Activated T-helper 1 cell treated with anti-CD3 and anti-CD28 coated beads, Interleukin-12 subunit alpha, Interleukin-12 subunit beta, Interleukin-2, Interleukin-4 antibody, amounts not matched to agents 30 ng/mL and 10 ng/mL and 1 ng/mL, durations not matched to agents 14 hours and 24 hours and 36 hours (primary cell): Measurements from ENCODE around the gene HEPACAM. TPM values are rescaled to one million over a fixed set of nuclear protein-coding genes. Genes with fewer than 3 reads are reported as not detected.

Experiments
- DNase-seq: peaks from one replicate; pipeline ENCODE4 v3.0.0; 2021; ENCODE audit warnings: low spot score
- H3K27ac Mint-ChIP-seq: one replicate; pipeline ENCODE4 v1.8.0; 2021; ENCODE audit warnings: mild to moderate bottlenecking, mixed read lengths
- H3K27me3 Mint-ChIP-seq: one replicate; pipeline ENCODE4 v1.8.0; 2022; ENCODE audit warnings: mild to moderate bottlenecking, moderate library complexity, mixed read lengths; ENCODE audit not compliant: insufficient read depth
- H3K36me3 Mint-ChIP-seq: one replicate; pipeline ENCODE4 v1.8.0; 2021; ENCODE audit warnings: low read depth, mixed read lengths
- H3K4me1 Mint-ChIP-seq: one replicate; pipeline ENCODE4 v1.8.0; 2021; ENCODE audit warnings: low read depth, mixed read lengths
- H3K4me3 Mint-ChIP-seq: one replicate; pipeline ENCODE4 v1.8.0; 2021; ENCODE audit warnings: mild to moderate bottlenecking, moderate library complexity, mixed read lengths
- H3K9me3 Mint-ChIP-seq: one replicate; pipeline ENCODE4 v1.8.0; 2021; ENCODE audit warnings: mixed read lengths
- intact Hi-C: fragments of 100-400 bp; cut with micrococcal nuclease; formaldehyde crosslinking; loops from one replicate; pipeline ENCODE4 v1.15.1; 2024
- total RNA-seq: library from RNA; stranded (reverse); gene quantifications from 2 replicates; pipeline ENCODE4 v1.2.3, GENCODE V29; 2022

Gene HEPACAM
- total RNA-seq, 1 donor from 2014 or later, result not detected

- intact Hi-C loops, result no loop called here
- no peak overlapping the region for H3K27ac Mint-ChIP-seq
- DNase-seq, result no peak
- H3K9me3 Mint-ChIP-seq, result no peaks in the 10 kb centered on the region
- H3K4me3 Mint-ChIP-seq, result no peak overlapping the region
- no peaks in the 10 kb centered on the region for H3K36me3 Mint-ChIP-seq
- peaks cover 8% of the 10 kb centered on the region for H3K27me3 Mint-ChIP-seq
- no peaks in the 10 kb centered on the region for H3K4me1 Mint-ChIP-seq
Observed at GRCh38 chr11:124884869-124885479, 50.9 kb downstream of the HEPACAM start.

- intact Hi-C loops, result no loop called here
- no peaks in the 10 kb centered on the region for H3K4me1 Mint-ChIP-seq
- no peaks in the 10 kb centered on the region for H3K9me3 Mint-ChIP-seq
- H3K27ac Mint-ChIP-seq, result no peak overlapping the region
- H3K4me3 Mint-ChIP-seq, result no peak overlapping the region
- H3K36me3 Mint-ChIP-seq, result no peaks in the 10 kb centered on the region
- H3K27me3 Mint-ChIP-seq, result peaks cover 9% of the 10 kb centered on the region
- no peak for DNase-seq
Observed at GRCh38 chr11:124884340-124884739, 51.5 kb downstream of the HEPACAM start.

- Mint-ChIP-seq H3K27ac (no peak overlapping the region), H3K9me3 (no peaks in the 10 kb centered on the region), H3K4me3 (no peak overlapping the region), H3K36me3 (no peaks in the 10 kb centered on the region), H3K4me1 (peaks cover 1% of the 10 kb centered on the region), H3K27me3 (peaks cover 9% of the 10 kb centered on the region)
- intact Hi-C loops, result no loop called here
- DNase-seq, result no peak
Observed at GRCh38 chr11:124882339-124883071, 53.3 kb downstream of the HEPACAM start.

GRCh38 chr11:124880958-124881357 is 54.9 kb downstream of the HEPACAM start:
- intact Hi-C loops, result no loop called here
- Mint-ChIP-seq H3K9me3 (no peaks in the 10 kb centered on the region), H3K4me3 (no peak overlapping the region), H3K4me1 (peaks cover 12% of the 10 kb centered on the region), H3K27ac (no peak overlapping the region), H3K27me3 (peaks cover 9% of the 10 kb centered on the region), H3K36me3 (no peaks in the 10 kb centered on the region)
- no peak for DNase-seq

- H3K36me3 Mint-ChIP-seq, result no peaks in the 10 kb centered on the region
- DNase-seq, result no peak
- H3K4me3 Mint-ChIP-seq, result no peak overlapping the region
- no peak overlapping the region for H3K27ac Mint-ChIP-seq
- H3K4me1 Mint-ChIP-seq, result peaks cover 12% of the 10 kb centered on the region
- peaks cover 13% of the 10 kb centered on the region for H3K27me3 Mint-ChIP-seq
- intact Hi-C loops, result no loop called here
- H3K9me3 Mint-ChIP-seq, result no peaks in the 10 kb centered on the region
Observed at GRCh38 chr11:124880290-124880611, 55.6 kb downstream of the HEPACAM start.

GRCh38 chr11:124879493-124880289 is 56.2 kb downstream of the HEPACAM start:
- H3K4me1 Mint-ChIP-seq, result peaks cover 12% of the 10 kb centered on the region
- H3K9me3 Mint-ChIP-seq, result no peaks in the 10 kb centered on the region
- peaks cover 18% of the 10 kb centered on the region for H3K27me3 Mint-ChIP-seq
- no peak overlapping the region for H3K4me3 Mint-ChIP-seq
- no peak for DNase-seq
- intact Hi-C loops, result loop anchor here (10.0 kb wide), 1 partner anchor 265 kb away; no protein-coding TSS in a partner anchor
- no peaks in the 10 kb centered on the region for H3K36me3 Mint-ChIP-seq
- H3K27ac Mint-ChIP-seq, result no peak overlapping the region

- Mint-ChIP-seq H3K27me3 (peaks cover 26% of the 10 kb centered on the region), H3K4me3 (no peak overlapping the region), H3K9me3 (no peaks in the 10 kb centered on the region), H3K4me1 (peaks cover 12% of the 10 kb centered on the region), H3K36me3 (no peaks in the 10 kb centered on the region), H3K27ac (no peak overlapping the region)
- DNase-seq, result no peak
- intact Hi-C loops, result loop anchor here (10.0 kb wide), 1 partner anchor 266 kb away; no protein-coding TSS in a partner anchor
Observed at GRCh38 chr11:124878759-124879492, 56.9 kb downstream of the HEPACAM start.

- peak overlapping the region; percentile 81 for H3K4me3 Mint-ChIP-seq
- intact Hi-C loops, result loop anchor here (2.0 to 10.0 kb wide), 2 partner anchors 77 to 267 kb away; partner anchors contain the start of gene MSANTD2
- H3K27me3 Mint-ChIP-seq, result peaks cover 34% of the 10 kb centered on the region
- peaks cover 12% of the 10 kb centered on the region for H3K4me1 Mint-ChIP-seq
- no peaks in the 10 kb centered on the region for H3K9me3 Mint-ChIP-seq
- H3K36me3 Mint-ChIP-seq, result no peaks in the 10 kb centered on the region
- no peak for DNase-seq
- H3K27ac Mint-ChIP-seq, result no peak overlapping the region
Observed at GRCh38 chr11:124877910-124878758, 57.7 kb downstream of the HEPACAM start.

- H3K27ac Mint-ChIP-seq, result no peak overlapping the region
- H3K27me3 Mint-ChIP-seq, result peaks cover 37% of the 10 kb centered on the region
- no peaks in the 10 kb centered on the region for H3K9me3 Mint-ChIP-seq
- no peak for DNase-seq
- intact Hi-C loops, result loop anchor here (2.0 to 10.0 kb wide), 2 partner anchors 77 to 267 kb away; partner anchors contain the start of gene MSANTD2
- peaks cover 12% of the 10 kb centered on the region for H3K4me1 Mint-ChIP-seq
- peak overlapping the region; percentile 81 for H3K4me3 Mint-ChIP-seq
- no peaks in the 10 kb centered on the region for H3K36me3 Mint-ChIP-seq
Observed at GRCh38 chr11:124877631-124877909, 58.3 kb downstream of the HEPACAM start.

GRCh38 chr11:124876818-124877630 is 58.8 kb downstream of the HEPACAM start:
- Mint-ChIP-seq H3K27ac (peak overlapping the region; percentile 36), H3K27me3 (peaks cover 39% of the 10 kb centered on the region), H3K4me3 (peak overlapping the region; percentile 81), H3K4me1 (peaks cover 12% of the 10 kb centered on the region), H3K9me3 (no peaks in the 10 kb centered on the region), H3K36me3 (no peaks in the 10 kb centered on the region)
- DNase-seq, result no peak
- intact Hi-C loops, result loop anchor here (1.0 to 10.0 kb wide), 9 partner anchors 40 to 268 kb away; partner anchors contain the start of genes CCDC15, MSANTD2, SIAE and SPA17
